Muscle of arm (tissue), 12 donors: ENCODE measurements around the gene SLC1A3. TPM values are rescaled to one million over a fixed set of nuclear protein-coding genes. Genes with fewer than 3 reads are reported as not detected.

Source experiments
- DNase-seq: peaks from one replicate; pipeline ENCODE4 v3.0.0-alpha.2; 2013
- polyA plus RNA-seq, 12 donors: library from polyadenylated mRNA; unstranded; fragments of 120-200 nt; gene quantifications; one replicate each; pipeline ENCODE4 v1.2.1, GENCODE V29; 2013; ENCODE audit not compliant: insufficient read length in 12 of 12

The SLC1A3 gene
- polyA plus RNA-seq, 12 donors, result 14.3 to 41.1 (median 21.6) TPM; not detected in 1

DNA sequence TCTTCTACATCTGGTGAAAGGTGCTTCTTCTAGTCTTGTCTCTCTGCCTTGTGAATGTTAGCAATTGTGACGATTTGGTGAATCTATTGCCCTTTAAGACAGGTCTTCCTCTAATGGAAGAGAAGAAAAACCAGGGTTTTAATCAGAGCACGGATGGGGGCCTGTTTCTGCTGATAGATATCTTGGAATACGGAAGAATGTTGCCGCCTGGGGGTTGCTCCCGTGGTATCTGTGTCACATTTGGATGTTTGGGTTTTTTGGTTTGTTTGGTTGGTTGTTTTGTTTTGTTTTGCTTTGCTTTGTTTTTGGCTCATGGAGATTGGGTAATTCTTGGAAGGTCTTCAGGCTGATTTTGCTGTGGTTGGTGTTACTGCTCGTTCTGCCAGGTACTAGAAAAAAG, 9.7 kb upstream of the SLC1A3 start:
- no peak for DNase-seq

- DNase-seq, result no peak
Measured at GRCh38 chr5:36598045-36598444, 8.4 kb upstream of the SLC1A3 start.

- DNase-seq, result no peak
Measured at GRCh38 chr5:36599986-36600779, 6.2 kb upstream of the SLC1A3 start.

DNA sequence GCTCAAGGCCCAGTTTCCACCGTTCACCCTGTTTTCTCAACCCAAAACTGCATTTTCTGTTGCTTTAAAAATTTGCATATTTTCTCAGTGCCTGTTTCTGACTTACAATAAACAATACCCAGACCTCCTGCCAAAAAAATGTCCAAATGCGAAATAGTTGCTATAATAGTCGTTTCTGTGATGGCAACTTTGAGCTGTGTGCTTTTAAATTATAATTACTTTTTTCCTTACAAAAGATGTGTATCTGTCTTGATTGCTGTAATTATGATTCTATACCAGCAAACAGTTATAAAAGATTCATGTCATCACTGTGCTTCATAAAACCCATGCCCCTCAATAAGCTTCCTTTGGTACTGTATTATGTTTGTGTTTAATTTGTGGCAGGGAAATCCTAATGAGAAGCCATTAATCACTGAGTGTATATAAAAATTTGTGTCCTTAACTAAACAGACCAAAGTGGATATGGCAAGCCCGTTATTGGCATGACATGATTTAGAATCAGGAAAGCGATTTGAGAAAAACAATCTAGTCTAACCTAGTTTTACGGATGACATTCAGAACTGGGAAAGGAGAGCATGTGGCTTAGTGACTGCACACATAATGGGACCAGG, 5.4 kb upstream of the SLC1A3 start:
- DNase-seq, result no peak

- DNase-seq, result no peak
Measured at GRCh38 chr5:36602704-36603321, 3.6 kb upstream of the SLC1A3 start.

DNA sequence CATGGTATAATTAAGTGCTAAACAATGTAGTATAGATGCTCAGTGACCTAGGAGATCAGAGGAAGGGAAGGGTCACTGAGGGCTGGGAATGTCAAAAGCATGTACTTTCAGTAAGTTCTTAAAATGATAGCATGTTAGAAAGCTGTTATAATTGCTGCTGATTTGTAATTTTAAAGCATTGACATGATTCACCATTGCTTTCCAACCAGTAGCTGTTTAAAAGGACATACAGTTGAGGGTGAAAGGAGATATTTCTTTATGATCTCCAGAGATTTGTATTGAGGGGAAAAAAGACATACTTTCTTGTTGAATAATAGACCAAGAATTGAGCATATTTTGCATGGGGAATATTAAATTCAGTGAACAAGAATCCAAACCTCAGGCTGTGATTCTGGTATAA, 1.2 kb upstream of the SLC1A3 start:
- no peak for DNase-seq

GRCh38 chr5:36606036-36606427, 374 bp upstream of the SLC1A3 start:
- peak; percentile 34 for DNase-seq

- peak; percentile 68 for DNase-seq
Measured at GRCh38 chr5:36607114-36607571, 737 bp downstream of the SLC1A3 start.

DNA sequence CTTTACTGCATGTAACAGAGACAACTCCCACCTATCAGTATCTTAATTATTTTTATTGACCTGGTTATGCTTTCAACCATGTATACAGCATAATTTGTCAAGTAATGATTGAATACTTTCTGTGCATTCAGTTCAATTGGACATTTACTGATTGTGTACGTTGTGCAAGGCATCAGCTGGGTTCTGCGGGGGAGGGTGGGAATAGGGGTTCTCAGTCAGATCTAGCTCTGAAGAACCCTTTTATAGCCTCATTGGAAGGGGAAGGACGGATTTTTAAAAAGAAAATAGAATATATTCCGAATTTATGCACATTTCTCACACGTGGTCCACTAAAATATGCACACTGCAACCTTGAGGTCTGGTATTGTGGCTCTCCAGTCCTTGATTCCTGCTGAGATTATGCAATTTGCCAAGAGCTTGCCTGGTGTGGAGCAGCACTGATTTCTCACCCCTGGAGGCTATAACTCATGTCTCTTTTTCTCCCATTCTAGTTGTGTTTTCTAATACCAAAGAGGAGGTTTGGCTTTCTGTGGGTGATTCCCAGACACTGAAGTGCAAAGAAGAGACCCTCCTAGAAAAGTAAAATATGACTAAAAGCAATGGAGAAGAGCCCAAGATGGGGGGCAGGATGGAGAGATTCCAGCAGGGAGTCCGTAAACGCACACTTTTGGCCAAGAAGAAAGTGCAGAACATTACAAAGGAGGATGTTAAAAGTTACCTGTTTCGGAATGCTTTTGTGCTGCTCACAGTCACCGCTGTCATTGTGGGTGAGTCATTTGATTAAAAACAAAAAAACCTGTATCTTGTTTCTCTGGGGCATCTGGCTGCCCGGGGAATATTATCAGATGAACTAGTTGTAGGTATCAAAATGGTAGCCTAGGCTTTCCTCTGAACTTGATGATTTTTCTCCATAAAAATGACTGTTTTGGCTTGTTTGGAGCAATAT, 1.7 kb downstream of the SLC1A3 start:
- DNase-seq, result no peak

DNA sequence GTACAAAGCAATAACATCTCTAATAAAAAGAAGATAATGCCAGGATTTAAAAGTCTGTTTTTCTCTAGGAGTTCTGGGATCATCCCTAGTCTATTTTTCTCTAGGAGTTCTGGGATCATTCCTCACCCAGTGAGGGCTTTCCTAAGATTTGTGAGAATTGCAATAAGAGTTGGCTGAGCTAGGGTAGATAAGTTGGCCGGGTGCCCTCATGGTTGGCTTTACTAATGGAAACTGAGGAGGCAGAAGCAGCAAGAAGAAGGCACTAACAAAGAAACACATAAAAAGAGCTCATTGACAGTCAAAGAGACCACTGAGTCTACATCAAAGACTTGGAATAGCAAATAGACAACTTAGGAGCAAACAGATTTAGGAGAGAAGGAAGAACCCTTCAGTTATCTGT, 4.2 kb downstream of the SLC1A3 start:
- no peak for DNase-seq

DNA sequence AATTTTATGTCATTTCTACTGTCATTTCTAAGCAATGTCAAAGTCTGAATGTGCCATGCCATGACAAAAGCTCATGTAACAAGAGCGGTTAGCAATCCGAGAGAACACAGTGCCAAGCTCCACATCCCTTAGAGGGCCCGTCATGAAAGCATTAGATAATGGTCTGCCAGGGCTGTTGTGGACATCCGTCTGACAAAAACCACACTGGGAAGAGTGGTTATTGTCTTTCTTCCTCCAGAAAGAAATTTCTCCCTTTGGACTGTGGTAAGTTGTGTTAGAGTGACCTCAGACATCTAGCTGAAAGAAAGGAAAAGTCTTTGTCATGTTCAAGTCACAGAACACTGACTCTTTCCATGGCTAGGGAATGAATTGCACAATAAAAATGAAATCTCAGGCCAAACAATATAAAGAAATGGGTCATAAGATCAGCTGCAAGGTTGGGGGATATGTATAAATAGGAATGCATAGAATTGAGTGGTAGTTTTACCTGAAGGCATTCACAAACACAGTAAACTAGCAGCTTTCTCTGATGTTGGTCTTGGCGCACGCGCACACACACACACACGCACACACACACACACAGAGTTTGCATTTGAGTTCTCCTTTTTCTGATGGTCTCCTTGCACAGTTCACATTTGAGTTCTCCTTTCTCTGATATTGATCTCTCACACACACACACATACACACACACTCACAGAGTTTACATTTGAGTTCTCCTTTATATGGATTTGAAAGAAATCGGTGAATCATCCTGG, 5.3 kb downstream of the SLC1A3 start:
- no peak for DNase-seq

DNA sequence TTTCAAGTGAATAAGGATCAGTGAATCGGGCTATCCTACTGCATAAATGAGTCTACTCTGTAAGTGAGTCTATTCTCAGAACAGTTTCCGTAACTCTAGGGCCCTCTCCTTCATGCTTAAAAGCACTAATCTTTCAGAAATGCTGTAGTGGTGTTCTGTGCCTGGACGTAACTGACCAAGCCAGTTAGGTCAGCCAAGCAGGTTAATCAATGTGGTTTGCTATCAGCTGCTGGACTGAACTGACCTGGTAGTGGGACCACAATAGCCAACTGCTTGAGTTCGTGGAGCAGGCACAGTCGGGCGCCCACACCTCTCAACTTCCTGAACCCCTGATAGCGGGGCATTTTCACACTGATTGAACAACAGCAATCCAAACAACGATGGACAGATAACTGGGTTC, 6.8 kb downstream of the SLC1A3 start:
- no peak for DNase-seq

- no peak for DNase-seq
Measured at GRCh38 chr5:36613771-36614656, 7.6 kb downstream of the SLC1A3 start.

- DNase-seq, result no peak
Measured at GRCh38 chr5:36614657-36615308, 8.4 kb downstream of the SLC1A3 start.

DNA sequence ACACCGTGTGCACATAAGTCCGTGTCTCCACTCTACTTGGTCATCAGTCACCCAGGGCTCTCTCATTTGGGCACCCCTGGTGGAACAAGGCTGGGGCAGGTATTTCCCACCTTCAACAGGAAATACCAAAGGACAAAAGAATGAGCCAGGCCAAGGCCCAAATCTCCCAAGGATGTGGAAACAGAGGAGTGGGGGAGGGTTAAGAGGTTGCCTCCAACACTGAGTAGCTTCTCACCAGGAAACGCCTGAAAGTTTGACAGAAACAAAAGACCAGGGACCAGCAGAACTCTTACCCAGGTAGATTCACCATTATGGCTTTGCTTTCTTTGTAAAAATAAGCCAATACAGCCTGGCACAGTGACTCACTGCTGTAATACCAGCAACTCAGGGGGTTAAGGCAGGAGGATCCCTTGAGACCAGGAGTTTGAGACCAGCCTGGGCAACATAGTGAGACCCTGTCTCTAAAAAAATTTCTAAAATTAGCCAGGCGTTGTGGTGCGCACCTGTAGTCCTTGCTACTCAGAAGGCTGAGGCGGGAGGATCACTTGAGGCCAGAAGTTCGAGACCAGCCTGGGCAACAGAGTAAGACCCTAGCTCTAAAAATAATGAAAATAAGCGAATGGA, 12.7 kb downstream of the SLC1A3 start:
- DNase-seq, result no peak

DNA sequence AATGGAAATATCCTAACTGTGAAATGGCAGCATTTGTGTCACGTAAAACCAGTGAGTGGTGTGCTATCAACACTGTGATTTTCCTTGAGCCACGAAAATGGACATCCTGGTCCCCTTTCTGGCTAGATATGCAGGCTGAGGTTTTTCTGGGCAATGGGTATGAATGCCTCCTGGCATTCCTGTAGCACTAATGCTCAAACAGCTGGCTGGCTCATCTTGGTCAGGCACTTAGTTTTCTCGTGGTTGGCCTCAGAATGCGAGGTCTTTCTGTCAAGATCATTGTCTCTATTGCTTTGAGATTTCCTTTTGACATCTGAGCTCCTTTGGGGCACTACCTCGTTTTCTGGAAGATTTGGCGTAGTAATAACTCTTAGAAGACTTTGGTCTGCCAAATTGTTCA, 15.6 kb downstream of the SLC1A3 start:
- DNase-seq, result no peak

- DNase-seq, result no peak
Measured at GRCh38 chr5:36623832-36624231, 17.4 kb downstream of the SLC1A3 start.

DNA sequence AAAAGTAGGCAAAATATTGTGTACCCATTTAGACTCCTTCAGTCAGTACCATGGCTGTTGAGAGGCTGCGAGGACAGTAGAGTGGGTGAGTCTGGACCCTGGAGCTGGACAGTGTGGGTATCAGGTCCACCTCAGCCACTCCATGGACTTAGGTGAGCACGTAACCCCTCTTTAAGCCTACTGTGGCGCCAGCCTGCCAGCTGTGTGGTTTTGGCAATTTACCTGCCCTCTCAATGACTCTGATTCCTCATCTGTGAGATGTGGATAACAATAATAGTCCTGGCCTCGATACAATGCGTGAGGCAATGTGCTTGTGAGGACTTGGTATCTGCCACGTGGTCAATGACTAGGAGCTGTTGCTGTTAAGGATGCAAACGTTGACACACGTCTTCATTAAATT, 17.9 kb downstream of the SLC1A3 start:
- DNase-seq, result no peak

GRCh38 chr5:36628695-36629094, 22.3 kb downstream of the SLC1A3 start:
- no peak for DNase-seq
